ENCODE measurements around the gene CNIH3. TPM values are rescaled to one million over a fixed set of nuclear protein-coding genes. Genes with fewer than 3 reads are reported as not detected.
"Not testable (repeated sequence)": the region's sequence is repeated elsewhere in the genome, so short reads cannot be mapped to it uniquely, and the experiment has no call there.

The CNIH3 gene
- total RNA-seq, 1 donor = 1.9 TPM

- DNase-seq (ENCODE audit: low read depth in 2 of 3, low spot score in 2 of 3) = no peak
Measured at GRCh38 chr1:224683936-224684335, 67.8 kb downstream of the CNIH3 start.

- no peak for DNase-seq (ENCODE audit: low read depth in 2 of 3, low spot score in 2 of 3)
Measured at GRCh38 chr1:224684979-224685425, 68.9 kb downstream of the CNIH3 start.

- not testable (repeated sequence) for DNase-seq (ENCODE audit: low read depth in 2 of 3, low spot score in 2 of 3)
Measured at GRCh38 chr1:224686140-224686539, 70.0 kb downstream of the CNIH3 start.

GRCh38 chr1:224687465-224687864 lies 71.3 kb downstream of the CNIH3 start:
- no peak for DNase-seq (ENCODE audit: low read depth in 2 of 3, low spot score in 2 of 3)

DNA sequence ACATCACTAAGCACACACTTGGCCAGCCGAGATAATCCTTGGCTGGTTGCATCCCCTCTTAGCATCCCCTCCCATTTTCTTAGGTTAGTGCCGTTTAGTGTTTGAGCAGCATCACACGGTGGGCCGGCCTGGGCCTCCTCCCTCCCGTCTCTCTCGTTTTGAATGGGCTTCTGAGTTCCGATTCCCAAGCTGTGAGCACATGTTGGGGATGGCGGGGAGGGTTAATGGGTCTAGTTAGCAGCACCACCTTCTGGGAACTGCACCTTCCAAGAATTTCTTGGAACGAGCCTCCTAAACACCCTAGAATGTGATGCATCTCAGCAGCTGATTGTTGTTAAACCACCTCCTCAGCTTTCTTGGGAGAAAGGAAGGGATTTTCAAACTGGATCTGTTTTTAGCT lies 73.3 kb downstream of the CNIH3 start:
- no peak for DNase-seq (ENCODE audit: low read depth in 2 of 3, low spot score in 2 of 3)

DNA sequence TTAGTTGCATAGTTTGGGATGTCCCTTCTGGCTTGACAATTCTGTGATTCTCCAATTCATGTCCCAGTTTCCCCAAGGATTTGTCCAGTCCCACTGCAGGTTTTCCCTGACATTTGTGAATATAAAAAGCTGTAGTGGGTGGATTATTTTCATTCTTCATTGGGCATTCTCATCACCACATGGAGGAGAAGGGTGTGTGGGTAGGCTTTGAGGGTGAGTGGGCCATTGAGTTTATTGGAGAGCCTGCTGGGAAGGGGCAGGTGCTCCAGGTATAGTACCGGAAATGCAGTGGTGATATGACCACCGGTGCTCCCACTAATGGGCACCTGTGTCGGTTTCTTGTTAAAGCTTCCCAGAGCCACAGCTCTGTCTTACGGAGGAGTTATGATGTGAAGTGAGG lies 74.5 kb downstream of the CNIH3 start:
- DNase-seq (ENCODE audit: low read depth in 2 of 3, low spot score in 2 of 3) = no peak

DNA sequence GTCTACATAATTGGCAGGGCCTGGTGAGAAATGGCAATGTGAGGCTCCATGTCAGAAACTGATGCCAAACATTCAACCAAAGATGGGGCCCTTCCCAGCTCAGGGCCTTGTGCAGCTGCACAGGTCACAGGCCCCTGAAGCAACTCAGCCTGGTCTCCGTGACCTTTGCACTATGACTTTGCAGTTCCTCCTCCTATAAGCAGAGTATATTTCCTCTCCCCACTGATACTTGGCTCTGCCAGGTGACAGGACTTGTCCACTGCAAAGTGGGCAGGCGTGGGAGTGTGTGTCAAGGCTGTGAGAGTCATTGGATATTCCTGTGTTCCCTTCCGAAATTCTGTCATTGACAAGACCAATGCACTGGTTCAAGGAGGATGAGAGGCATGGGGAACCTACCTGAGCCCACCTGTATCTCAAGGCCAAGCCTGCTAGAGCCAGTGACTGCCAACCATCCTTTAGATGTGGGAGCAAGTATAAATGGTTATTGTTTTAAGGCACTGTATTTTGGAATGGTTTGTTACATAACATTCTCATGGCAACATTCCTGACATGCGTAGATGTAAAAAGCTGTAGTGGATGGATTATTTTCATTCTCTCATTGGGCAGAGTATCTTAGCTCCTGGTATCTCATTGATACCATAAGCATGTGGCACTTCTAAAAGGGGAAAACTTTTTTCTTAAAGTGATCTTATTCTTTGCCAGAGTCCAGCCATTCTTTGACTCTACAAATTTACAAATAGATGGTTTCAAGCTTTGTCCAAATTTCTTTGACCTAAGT lies 75.2 kb downstream of the CNIH3 start:
- no peak for DNase-seq (ENCODE audit: low read depth in 2 of 3, low spot score in 2 of 3)

GRCh38 chr1:224694969-224695368 lies 78.9 kb downstream of the CNIH3 start:
- no peak for DNase-seq (ENCODE audit: low read depth in 2 of 3, low spot score in 2 of 3)

- no peak for DNase-seq (ENCODE audit: low read depth in 2 of 3, low spot score in 2 of 3)
Measured at GRCh38 chr1:224696021-224696420, 79.9 kb downstream of the CNIH3 start.

- no peak for DNase-seq (ENCODE audit: low read depth in 2 of 3, low spot score in 2 of 3)
Measured at GRCh38 chr1:224696891-224697765, 81.0 kb downstream of the CNIH3 start.

GRCh38 chr1:224698015-224698451 lies 81.9 kb downstream of the CNIH3 start:
- no peak for DNase-seq (ENCODE audit: low read depth in 2 of 3, low spot score in 2 of 3)

- peak in 1 of 3 donors; percentile 4 for DNase-seq (ENCODE audit: low read depth in 2 of 3, low spot score in 2 of 3)
Measured at GRCh38 chr1:224700918-224701531, 84.9 kb downstream of the CNIH3 start.

DNA sequence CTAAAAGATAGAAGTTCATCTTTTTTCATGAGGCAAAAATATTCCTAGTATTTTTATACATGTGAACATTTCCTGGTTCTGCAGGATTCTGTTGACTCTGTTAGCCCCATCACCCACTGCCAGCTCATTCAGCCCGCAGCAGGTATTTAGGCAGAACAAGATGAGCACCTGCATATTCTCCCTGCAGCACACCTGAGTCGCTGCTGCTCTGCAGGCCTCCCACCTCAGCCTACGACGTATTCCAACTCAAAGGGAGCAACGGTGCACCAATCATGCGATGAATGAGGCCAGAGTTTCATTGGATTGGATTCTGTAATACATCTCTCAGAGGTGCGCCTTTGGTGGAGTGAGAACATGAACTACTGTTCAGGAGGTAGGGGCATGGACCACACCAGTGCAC lies 87.6 kb downstream of the CNIH3 start:
- DNase-seq (ENCODE audit: low read depth in 2 of 3, low spot score in 2 of 3) = no peak

DNA sequence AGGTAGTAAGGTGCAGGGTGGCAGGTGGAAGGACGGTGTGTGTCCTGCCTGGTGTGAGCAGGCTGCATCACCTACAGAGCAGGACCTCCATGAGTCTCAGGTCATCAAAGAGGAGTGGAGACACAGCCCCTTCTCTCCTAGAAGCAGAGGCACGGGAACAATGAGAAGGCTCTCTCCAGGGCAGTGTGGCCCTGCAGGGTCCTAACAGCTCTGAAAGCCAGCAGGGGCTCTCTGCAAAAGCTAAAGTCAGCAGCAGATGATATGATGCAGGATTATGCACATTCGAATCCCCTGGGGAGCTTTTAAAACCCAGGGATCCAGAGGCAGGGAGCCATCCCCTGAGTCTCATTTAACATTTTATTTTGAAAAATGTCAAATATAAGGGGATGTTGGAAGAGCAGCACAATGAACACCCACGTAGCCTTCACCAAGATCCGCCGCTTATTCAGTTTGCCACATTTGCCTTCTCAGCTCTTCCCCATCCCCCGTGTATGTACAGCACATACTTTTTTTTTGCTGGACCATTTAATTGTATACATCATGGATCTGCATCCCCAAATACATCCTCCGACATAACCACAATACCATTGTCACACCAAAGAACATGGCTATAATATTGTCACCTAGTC lies 88.1 kb downstream of the CNIH3 start:
- no peak for DNase-seq (ENCODE audit: low read depth in 2 of 3, low spot score in 2 of 3)

DNA sequence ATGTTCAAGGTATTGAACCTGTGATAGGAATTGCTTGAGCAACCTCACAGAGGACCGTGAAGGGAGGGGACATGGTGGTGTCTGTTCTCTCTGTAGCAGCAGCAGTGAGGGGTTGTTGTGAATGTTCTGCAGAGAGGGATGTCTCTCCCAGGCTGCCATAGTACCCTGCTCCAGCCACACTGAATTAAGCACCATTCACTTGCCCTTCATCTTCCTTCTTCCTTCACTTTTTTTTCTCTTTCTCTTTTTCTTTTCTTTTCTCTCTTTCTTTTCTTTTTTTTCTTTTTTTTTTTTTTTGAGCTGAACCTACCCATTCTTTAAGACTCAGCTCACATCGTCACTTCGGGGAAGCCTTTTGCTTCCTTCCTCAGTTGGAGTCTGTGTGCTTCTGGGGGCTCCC lies 89.5 kb downstream of the CNIH3 start:
- no peak for DNase-seq (ENCODE audit: low read depth in 2 of 3, low spot score in 2 of 3)

DNA sequence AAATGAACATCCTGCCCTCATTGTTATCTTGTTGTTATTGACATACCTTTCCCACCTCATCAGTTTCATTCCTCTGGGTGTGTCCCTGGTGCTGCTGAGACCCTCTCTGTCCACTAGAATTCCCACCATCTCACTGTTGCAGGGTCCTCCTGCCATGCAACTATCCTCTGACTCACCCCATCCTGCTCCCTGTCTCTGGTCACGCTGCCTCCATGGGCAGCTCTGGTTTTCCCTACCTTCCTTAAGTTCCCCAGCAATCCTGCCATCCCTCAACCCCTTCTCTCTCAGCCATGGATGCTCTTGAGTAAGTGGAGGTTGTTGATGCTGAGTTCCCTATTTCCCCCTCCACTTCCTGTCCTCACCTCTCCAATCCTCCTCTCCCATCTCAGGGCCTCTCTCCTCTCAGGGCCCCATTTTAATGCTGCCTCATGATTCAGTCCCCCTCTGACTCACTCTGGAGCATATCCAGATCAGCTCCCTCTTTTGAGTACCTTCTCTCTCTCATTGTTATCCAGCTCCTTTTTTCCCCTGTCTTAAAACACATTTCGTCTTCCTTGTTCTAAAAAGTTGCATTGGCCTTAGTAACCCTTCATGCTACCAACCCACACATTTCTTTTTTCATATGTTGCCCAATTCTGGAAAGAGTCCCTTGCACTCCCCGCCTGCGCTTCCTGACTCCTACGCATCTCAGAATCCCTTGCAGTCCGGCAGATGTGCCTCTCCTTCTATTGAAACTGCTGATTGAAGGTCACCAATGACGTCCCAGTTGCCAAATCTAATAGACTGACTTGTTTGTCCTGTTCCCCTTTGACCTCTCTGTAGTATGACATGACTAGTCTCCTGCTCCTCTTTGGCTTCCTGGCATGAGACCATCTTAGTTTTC lies 92.0 kb downstream of the CNIH3 start:
- DNase-seq (ENCODE audit: low read depth in 2 of 3, low spot score in 2 of 3) = no peak

GRCh38 chr1:224710196-224710595 lies 94.1 kb downstream of the CNIH3 start:
- no peak for DNase-seq (ENCODE audit: low read depth in 2 of 3, low spot score in 2 of 3)

DNA sequence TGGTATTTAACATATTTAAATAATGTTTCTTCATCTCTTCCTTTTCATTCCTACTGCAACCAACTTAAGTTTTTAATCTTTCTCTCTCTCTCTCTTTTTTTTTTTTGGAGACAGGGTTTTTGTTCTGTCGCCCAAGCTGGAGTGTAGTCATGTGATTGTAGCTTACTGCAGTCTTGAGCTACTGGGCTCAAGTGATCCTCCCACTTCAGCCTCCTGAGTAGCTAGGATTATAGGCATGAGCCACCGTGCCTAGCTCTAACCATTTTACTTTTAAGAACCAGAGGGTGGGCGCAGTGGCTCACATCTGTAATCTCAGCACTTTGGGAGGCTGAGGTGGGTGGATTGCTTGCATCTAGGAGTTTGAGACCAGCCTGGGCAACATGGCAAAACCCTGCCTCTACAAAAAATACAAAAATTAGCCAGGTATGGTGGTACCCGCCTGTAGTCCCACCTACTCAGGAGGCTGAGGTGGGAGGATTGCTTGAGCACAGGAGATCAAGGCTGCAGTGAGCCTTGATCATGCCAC lies 95.2 kb downstream of the CNIH3 start:
- not testable (repeated sequence) for DNase-seq (ENCODE audit: low read depth in 2 of 3, low spot score in 2 of 3)

DNA sequence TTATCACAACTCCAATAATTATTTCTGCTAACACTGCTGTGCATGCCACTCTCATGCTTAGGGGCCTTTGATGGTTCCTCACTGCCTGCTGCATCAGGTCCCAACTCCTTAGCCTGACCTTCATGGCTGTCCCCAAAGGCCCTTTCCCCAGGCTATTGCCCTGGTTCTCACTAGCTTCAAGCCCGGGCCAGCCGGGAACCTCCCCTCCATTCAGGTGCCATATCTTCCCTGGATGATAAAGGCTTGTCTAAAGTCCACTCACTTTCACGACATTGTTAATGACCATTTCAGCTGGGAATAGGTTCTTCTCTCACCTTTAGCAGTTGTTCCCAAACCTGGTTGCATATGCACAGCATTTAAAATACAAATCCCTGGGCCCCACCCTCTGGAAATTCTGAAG lies 95.8 kb downstream of the CNIH3 start:
- no peak for DNase-seq (ENCODE audit: low read depth in 2 of 3, low spot score in 2 of 3)

GRCh38 chr1:224713228-224713627 lies 97.1 kb downstream of the CNIH3 start:
- DNase-seq (ENCODE audit: low read depth in 2 of 3, low spot score in 2 of 3) = no peak

All from hematopoietic multipotent progenitor cell (in vitro differentiated cells).